LHCN-M2 (cell line): Measurements from ENCODE around the gene ADGRG3. TPM values are rescaled to one million over a fixed set of nuclear protein-coding genes. Genes with fewer than 3 reads are reported as not detected.

Experiments used
- DNase-seq: peaks from one replicate; pipeline ENCODE4 v3.0.0-alpha.2; 2012; ENCODE audit warnings: low read depth
- total RNA-seq: library from RNA; depleted of rRNA; stranded (reverse); fragments of >200 nt; gene quantifications from 2 replicates; pipeline ENCODE4 v1.2.3, GENCODE V29; 2014

The ADGRG3 gene
- total RNA-seq, 1 experiment from 2014 or later: not detected

DNA sequence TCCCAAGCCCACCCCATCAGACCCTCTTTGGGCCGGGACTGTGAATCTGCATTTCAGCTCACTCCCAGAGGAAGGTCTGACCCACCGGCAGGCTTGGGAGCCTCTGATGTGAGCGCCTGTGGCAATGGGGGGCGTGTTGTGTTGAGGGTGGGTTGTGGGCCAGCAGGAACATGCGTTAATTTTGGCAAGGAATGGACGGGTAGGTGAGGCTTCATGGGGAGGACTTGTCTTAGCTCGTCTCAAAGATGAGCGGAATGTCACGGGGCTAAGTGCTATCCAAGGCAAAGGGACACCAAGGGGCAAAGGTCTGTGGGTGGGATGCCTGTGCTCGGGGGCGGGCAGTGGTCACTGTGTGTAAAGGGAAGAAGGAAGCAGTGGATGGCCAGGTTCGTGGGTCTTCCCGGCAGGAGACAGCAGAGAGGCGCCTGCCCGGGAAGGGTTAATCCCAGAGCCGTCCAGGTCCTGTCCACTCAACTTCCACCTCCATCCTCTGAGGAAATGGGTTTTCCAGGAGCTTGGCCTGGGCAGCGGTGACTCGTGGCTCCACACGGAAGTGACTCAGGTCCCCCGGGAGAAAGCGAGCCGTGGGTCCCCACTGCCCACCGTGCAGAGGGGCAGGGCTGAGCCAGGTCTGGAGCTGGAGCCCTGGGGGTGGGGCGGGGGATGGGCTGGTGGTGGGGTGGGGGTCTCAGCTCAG lies 22.3 kb upstream of the ADGRG3 start:
- DNase-seq: peak; percentile 38

DNA sequence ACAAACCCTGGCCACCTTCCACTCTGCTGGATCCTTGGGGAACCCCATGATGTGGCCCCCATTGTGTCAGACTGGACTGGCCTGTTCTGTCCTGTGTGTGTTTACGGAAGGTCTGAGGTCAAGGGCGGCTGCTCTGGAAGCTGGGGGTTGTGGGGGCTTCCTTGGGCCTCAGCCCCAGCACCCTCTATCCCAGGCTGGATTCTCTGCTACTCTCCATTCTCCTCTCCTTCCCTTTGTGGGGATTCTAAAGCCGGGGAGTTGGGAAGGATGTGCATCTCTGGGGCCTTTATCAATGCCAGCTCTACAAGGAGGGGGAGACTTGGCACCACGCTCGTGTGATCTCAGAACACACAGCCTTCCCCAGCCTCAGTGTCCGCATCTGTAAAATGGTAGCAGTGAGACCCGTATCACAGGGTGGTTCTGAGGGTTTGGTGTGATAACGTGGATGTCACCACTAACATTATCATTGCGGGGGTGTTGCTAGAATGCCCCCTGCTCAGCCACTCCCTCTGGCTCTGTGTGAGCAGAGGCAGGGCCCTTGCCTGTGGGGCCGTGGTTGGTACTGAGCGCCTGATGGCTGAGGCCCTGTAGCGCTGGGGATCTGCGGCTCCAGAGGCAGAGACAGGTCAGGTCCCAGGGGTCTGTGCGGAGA lies 21.6 kb upstream of the ADGRG3 start:
- no peak for DNase-seq

DNA sequence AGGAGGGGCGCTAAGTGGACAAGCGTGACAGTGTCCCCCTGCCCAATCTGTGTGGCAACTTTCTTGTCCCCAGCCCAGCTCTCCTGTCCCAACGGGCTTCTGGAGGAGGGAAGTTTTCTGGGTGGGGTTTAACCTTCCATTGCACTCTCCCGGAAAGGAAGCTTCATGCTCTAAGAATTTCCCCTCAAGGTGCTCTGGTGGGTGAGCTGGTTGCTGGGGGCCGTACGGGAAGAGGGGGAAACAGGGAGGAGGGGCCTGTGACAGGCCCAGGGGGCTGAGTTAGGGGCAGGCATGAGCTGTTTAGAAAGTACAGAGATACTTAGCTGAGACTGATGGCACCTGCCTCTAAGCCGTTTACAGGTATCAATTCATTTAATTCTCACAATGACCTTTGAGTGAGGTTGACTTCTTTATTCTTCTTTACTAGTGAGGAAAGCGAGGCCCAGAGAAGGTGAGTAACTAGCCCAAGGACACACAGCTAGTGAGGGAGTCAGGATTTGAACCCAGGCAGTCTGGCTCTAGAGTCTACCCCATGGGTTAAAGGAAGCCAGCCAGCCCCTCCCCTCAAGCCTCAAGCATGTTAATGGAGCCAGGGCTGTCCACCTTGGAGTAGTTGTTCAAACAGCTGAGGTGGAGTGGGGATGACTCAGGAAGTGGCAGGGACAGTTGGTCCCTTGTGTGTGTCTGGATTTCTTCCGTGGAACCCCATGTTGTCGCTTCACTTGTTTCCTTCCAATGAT lies 20.8 kb upstream of the ADGRG3 start:
- no peak for DNase-seq

GRCh38 chr16:57648125-57648524 lies 20.0 kb upstream of the ADGRG3 start:
- DNase-seq: no peak

GRCh38 chr16:57648581-57649442 lies 19.3 kb upstream of the ADGRG3 start:
- DNase-seq: peak; percentile 69

DNA sequence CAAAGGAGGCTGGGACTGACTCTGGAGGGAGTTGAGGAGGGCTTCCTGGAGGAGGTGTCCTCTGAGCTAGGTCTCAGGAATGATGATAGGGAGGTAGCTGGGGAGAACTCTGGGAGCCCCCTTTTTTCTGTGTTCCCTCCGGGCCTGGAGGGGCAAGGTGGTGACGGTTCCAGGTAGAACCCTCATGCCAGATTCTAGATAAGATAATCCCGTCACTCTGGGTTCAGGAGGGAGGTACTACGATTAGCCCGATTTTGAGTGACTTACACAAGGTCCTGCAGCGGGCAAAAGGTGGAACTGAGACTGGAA lies 18.7 kb upstream of the ADGRG3 start:
- DNase-seq: no peak

DNA sequence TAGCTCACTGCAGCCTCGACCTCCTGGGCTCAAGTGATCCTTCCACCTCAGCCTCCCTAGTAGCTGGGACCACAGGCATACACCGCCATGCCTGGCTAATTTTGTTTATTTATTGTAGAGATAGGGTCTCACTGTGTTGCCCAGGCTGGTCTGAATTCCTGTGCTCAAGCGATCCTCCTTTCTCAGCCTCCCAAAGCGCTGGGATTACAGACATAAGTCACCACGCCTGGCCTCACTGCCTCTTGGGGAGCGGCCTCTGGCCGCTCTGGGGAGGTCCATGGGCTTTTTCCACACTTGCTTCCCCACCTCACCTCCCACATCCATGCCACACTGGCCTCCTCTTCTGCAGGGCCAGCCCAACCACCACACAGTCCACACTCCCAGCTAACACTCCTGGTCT lies 18.3 kb upstream of the ADGRG3 start:
- DNase-seq: no peak

GRCh38 chr16:57651344-57652333 lies 16.5 kb upstream of the ADGRG3 start:
- no peak for DNase-seq

DNA sequence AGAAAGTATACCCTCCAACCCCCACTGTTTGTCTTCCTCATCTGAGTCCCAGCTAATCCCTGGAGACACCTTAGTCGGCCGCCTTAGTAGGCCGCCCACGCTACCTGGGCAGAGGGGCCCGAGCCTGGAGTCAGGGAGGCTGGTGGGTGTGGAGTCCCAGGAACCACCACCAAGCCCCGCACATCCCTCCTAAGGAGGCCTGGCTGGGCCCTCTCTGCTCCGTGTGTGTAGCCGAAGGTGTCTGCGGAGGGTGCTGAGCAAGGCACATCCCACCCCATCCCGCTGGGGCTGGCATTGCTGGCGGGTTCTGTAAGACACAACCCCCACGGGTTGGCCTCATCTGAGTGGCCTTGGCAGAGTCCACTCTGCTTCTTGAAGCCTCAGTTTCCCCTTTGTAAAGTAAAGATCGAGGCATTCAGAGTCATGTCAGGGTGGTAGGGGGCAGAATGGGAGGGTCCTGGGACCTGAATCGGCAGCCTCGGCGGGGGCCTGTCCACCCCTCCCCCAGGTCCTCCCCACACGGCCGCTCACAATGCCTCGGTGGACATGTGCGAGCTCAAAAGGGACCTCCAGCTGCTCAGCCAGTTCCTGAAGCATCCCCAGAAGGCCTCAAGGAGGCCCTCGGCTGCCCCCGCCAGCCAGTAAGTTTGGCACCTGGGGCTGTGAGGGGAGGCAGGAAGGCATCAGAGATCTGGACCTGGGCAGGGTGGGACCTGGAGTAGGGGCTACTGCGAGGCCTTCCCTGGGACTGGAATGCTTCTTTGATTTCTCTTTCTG lies 15.2 kb upstream of the ADGRG3 start:
- DNase-seq: no peak

- DNase-seq: no peak
Observed at GRCh38 chr16:57653936-57654335, 14.2 kb upstream of the ADGRG3 start.

DNA sequence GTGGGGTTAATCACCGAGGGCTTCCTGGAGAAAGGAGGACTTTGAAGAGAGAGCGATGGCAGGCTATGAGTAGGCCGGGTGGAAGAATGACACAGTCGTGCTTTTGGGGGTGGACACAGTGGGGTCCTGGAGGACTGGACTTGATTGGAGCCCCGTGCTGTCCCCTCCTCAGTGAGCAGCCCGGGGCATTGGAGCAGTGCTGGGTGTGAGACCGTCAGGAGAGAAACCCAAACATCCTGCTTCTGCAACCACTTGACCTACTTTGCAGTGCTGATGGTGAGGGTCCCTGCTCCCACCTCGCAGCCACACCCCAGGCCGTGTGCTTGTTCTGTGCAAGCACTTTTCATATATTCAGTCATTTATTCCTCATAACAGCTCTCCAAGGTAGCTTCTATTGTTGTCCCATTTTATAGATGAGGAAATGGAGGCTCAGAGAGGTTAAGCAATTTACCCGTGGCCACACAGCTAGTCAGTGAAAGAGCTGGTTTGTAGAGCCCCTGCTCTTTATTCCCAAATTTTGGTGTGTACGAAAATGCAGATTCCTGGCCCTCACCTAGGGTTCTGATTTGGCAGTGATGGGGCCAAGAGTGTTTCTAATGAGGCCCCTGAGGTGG lies 11.7 kb upstream of the ADGRG3 start:
- no peak for DNase-seq

GRCh38 chr16:57657228-57657627 lies 10.9 kb upstream of the ADGRG3 start:
- no peak for DNase-seq

DNA sequence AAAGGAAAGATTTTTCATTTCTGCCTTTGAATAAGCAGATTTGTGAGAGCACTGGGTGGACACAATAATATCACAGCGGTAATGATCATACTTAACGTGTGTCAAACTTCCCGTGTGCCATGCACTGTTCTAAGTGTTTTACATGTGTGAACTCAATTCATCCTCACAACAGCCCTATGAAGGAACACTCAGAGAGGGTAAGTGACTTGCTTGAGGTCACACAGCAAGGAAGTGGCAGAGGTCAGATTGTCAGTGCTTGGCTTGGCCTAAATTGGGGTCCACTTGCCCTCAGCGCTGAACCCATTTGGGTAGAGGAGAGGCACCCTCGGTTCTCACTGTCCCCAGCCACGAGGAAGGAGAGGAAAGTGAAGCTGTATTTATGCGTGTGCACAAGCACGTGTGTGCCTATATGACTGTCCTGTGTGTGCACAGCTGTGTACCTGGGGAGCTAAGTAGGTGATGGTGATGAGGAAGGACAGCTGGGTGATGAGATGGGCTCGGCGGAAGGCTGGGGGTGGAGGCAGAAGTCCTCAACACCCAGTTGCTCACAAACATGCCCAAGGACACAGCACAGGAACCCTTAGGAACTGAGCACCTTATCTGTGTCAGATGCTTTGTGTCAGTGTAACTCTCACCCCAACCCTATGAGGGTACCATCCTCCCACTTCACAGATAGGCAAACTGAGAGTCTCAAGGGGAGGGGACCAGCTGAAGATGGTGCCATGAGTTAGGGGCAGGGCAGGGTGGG lies 9.8 kb upstream of the ADGRG3 start:
- no peak for DNase-seq

DNA sequence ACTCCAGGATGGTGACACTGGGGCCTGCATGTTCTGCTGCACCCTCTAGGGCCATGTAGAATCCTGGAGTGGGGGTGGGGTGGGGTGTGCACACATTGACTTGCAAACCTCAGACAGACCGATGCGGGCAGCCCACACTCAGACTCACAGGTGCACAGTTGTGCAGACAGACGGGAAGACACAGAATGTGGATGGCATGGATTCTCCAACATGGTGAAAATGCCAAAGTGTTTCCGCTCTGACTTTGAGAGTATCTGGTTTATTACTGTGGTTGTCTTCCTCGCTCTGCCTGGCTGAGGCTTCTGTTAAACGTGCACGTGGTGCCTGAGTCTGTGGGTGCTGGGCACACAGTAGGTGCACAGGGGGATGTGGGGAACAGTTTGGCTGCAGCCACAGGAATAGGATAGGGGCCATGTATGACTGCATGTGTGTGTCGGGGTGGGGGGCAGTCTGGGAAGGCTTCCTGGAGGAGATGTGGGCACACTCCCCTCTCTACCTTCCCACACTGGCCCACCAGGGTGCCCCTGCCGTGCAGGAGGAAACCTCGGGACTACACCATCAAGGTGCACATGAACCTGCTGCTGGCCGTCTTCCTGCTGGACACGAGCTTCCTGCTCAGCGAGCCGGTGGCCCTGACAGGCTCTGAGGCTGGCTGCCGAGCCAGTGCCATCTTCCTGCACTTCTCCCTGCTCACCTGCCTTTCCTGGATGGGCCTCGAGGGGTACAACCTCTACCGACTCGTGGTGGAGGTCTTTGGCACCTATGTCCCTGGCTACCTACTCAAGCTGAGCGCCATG lies 9.0 kb upstream of the ADGRG3 start:
- no peak for DNase-seq

- no peak for DNase-seq
Observed at GRCh38 chr16:57660715-57661463, 7.2 kb upstream of the ADGRG3 start.

GRCh38 chr16:57661510-57661909 lies 6.6 kb upstream of the ADGRG3 start:
- DNase-seq: no peak
